GM23248 (cell line): ENCODE data around the gene MAGEA12. TPM values are rescaled to one million over a fixed set of nuclear protein-coding genes. Genes with fewer than 3 reads are reported as not detected.
"Not testable (repeated sequence)": the region's sequence is repeated elsewhere in the genome, so short reads cannot be mapped to it uniquely, and the experiment has no call there.

Source experiments
- DNase-seq: peaks from one replicate; pipeline ENCODE4 v3.0.0-alpha.2; 2015
- H2AFZ ChIP-seq: fragments of 200-600 bp; sonication (generic); 2 replicates; pipeline ENCODE4 v1.6.1; 2016; ENCODE audit warnings: antibody characterized with exemption
- H3F3A ChIP-seq: fragments of 200-600 bp; sonication (generic); 2 replicates; pipeline ENCODE4 v1.6.1; 2016; ENCODE audit warnings: mild to moderate bottlenecking, antibody characterized with exemption, mixed run types; ENCODE audit not compliant: insufficient read depth
- H3K27ac ChIP-seq: fragments of 200-600 bp; sonication (generic); 2 replicates; pipeline ENCODE4 v1.5.1; 2016; ENCODE audit warnings: mild to moderate bottlenecking
- H3K27me3 ChIP-seq: fragments of 200-600 bp; sonication (generic); replicated peaks from 2 replicates; pipeline ENCODE4 v1.6.1; 2016; ENCODE audit warnings: mild to moderate bottlenecking; ENCODE audit not compliant: insufficient read depth
- H3K36me3 ChIP-seq: fragments of 200-600 bp; sonication (generic); 2 replicates; pipeline ENCODE4 v1.6.1; 2016; ENCODE audit warnings: low read depth, mild to moderate bottlenecking
- H3K4me1 ChIP-seq: fragments of 200-600 bp; sonication (generic); 2 replicates; pipeline ENCODE4 v1.6.1; 2016; ENCODE audit warnings: mild to moderate bottlenecking; ENCODE audit not compliant: insufficient read depth
- H3K4me2 ChIP-seq: fragments of 200-600 bp; sonication (generic); one replicate; pipeline ENCODE4 v1.6.1; 2016; ENCODE audit warnings: mild to moderate bottlenecking; ENCODE audit not compliant: unreplicated experiment
- H3K4me3 ChIP-seq: fragments of 200-600 bp; sonication (generic); 2 replicates; pipeline ENCODE4 v1.5.1; 2016; ENCODE audit warnings: mild to moderate bottlenecking
- H3K79me2 ChIP-seq: fragments of 200-600 bp; sonication (generic); 2 replicates; pipeline ENCODE4 v1.6.1; 2016; ENCODE audit warnings: mild to moderate bottlenecking; ENCODE audit not compliant: insufficient read depth
- H3K9ac ChIP-seq: fragments of 200-600 bp; sonication (generic); 2 replicates; pipeline ENCODE4 v1.6.1; 2016; ENCODE audit warnings: mild to moderate bottlenecking
- H3K9me2 ChIP-seq: fragments of 200-600 bp; sonication (generic); 2 replicates; pipeline ENCODE4 v1.6.1; 2016; ENCODE audit warnings: mixed run types, mild to moderate bottlenecking, moderate library complexity; ENCODE audit not compliant: insufficient read depth
- H3K9me3 ChIP-seq: fragments of 200-600 bp; sonication (generic); one replicate; pipeline ENCODE4 v1.6.1; 2017; ENCODE audit warnings: low read depth
- H4K20me1 ChIP-seq: fragments of 200-600 bp; sonication (generic); 2 replicates; pipeline ENCODE4 v1.6.0; 2016; ENCODE audit not compliant: insufficient read depth
- WGBS, 2 experiments: methylation state at CpG; one replicate each; pipeline ENCODE4 v1.1.6; 2015 to 2017; ENCODE audit warnings: low lambda C conversion rate in 2 of 2, low coverage in 1 of 2; ENCODE audit errors: missing lambda C conversion rate in 2 of 2; 5-methylcytosine and 5-hydroxymethylcytosine counted together
- in situ Hi-C: fragments of 300-500 bp; cut with MboI; formaldehyde crosslinking; loops from 2 replicates; pipeline ENCODE4 v1.15.0; 2020
- polyA plus RNA-seq: library from polyadenylated mRNA; unstranded; fragments of >200 nt; fragmentation: Nextera tagmentation; extraction: Ambion mirVana; gene quantifications from 2 replicates; pipeline ENCODE4 v1.2.1, GENCODE V29; 2016
- total RNA-seq: library from RNA; depleted of rRNA; stranded (reverse); fragments of >200 nt; shearing (Covaris generic); gene quantifications from 2 replicates; pipeline ENCODE4 v1.2.3, GENCODE V29; 2014; rRNA removed

MAGEA12 gene
- total and polyA plus RNA-seq, 2 experiments from 2014 or later = 0.18 to 0.54 TPM

DNA sequence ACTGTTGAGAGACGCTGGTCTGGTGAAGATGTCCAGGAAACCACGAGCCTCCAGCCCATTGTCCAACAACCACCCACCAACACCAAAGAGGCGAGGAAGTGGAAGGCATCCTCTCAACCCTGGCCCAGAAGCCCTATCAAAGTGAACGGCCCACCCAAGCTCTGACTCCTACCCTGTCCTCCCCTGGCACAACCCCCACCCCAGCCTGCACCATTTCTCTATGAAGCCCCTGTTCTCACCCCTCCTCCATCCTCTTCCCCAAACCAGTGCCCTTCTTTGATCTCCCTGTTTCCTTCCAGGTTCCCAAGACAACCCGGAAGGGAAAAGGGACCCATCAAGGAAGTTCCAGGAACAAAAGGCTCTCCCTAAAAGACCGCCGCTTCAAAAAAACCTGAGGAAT, 26.0 kb downstream of the MAGEA12 start:
- H3K36me3 ChIP-seq, DNase-seq, H3K4me1 ChIP-seq, H4K20me1 ChIP-seq, H3K79me2 ChIP-seq, H3K4me3 ChIP-seq, H3K9me2 ChIP-seq, H3F3A ChIP-seq, in situ Hi-C loops, H2AFZ ChIP-seq, H3K9ac ChIP-seq, H3K4me2 ChIP-seq, H3K27ac ChIP-seq, H3K9me3 ChIP-seq, H3K27me3 ChIP-seq: not testable (repeated sequence)
- WGBS, 2 experiments = 24 to 35% methylated on average over 2 to 5 of the region's 7 CpGs

GRCh38 chrX:152761582-152761981, 28.0 kb downstream of the MAGEA12 start:
- H3K4me1 ChIP-seq, H4K20me1 ChIP-seq, H3K27ac ChIP-seq, H3K9me3 ChIP-seq, H2AFZ ChIP-seq, DNase-seq, H3K79me2 ChIP-seq, H3K27me3 ChIP-seq, H3F3A ChIP-seq, H3K4me3 ChIP-seq, H3K4me2 ChIP-seq, in situ Hi-C loops, H3K9me2 ChIP-seq, H3K36me3 ChIP-seq, H3K9ac ChIP-seq: not testable (repeated sequence)
- 41% methylated on average over 4 of the region's 7 CpGs; no CpG with 5 or more reads in 1 of the 2 experiments for WGBS, 2 experiments

GRCh38 chrX:152766562-152766961, 33.0 kb downstream of the MAGEA12 start:
- in situ Hi-C loops, H3K9me3 ChIP-seq, H3K36me3 ChIP-seq, H3K9me2 ChIP-seq, H3K27me3 ChIP-seq, H3K27ac ChIP-seq, H3K4me1 ChIP-seq, H3F3A ChIP-seq, H3K4me2 ChIP-seq, H4K20me1 ChIP-seq, H3K79me2 ChIP-seq, H3K4me3 ChIP-seq, H2AFZ ChIP-seq, DNase-seq, H3K9ac ChIP-seq: not testable (repeated sequence)
- WGBS, 2 experiments = 12 to 29% methylated on average over 5 to 8 of the region's 9 CpGs

- DNase-seq, H3K9me3 ChIP-seq, H3K9me2 ChIP-seq, H3K27me3 ChIP-seq, H3F3A ChIP-seq, H4K20me1 ChIP-seq, H3K9ac ChIP-seq, H3K4me3 ChIP-seq, H3K4me2 ChIP-seq, H3K79me2 ChIP-seq, H3K4me1 ChIP-seq, H3K36me3 ChIP-seq, H2AFZ ChIP-seq, H3K27ac ChIP-seq, in situ Hi-C loops: not testable (repeated sequence)
- WGBS, 2 experiments = no CpG with 5 or more reads among the region's 29 CpGs
Measured at GRCh38 chrX:152769549-152770289, 36.2 kb downstream of the MAGEA12 start, which contains the start of gene MAGEA6. MAGEA6 (minus strand) TSS chrX:152769689; CDS start chrX:152767650, 2,039 bp downstream.

DNA sequence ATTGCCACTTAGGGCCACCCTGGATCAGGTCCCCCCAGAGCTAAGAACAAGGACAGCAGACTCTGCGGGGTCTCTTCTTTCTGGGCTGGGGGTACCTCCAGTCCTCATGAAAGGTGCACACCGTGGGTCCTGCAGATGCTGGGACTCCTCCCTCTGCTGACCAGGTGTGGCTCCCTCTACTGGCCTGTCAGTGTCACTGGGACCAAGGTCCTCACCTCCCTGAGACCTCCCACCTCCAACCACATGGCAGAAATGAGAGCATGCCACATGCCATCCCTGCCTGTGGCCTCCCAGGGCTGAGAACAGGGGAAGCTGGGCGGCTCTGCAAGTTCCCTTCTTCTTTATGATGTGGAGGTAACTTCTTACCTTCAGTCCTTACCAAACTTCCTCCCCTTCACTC, 53.5 kb downstream of the MAGEA12 start:
- H2AFZ ChIP-seq, H3K9me3 ChIP-seq, H3K4me1 ChIP-seq, H3K4me3 ChIP-seq, H3F3A ChIP-seq, DNase-seq, H3K9ac ChIP-seq, H3K9me2 ChIP-seq, H3K4me2 ChIP-seq, H3K27me3 ChIP-seq, H3K36me3 ChIP-seq, H3K79me2 ChIP-seq, H4K20me1 ChIP-seq, in situ Hi-C loops, H3K27ac ChIP-seq: not testable (repeated sequence)
- WGBS, 2 experiments = no CpG with 5 or more reads among the region's 3 CpGs

Other genes starting within 250 kb of the MAGEA12 start
- not detected in 2 replicates for gene GABRQ, start 95.9 kb upstream of the MAGEA12 start, total RNA-seq
- not detected in 2 replicates for gene GABRQ, start 95.9 kb upstream of the MAGEA12 start, polyA plus RNA-seq
- not detected in 2 replicates for gene MAGEA3, start 35.0 kb upstream of the MAGEA12 start, total RNA-seq
- gene MAGEA3, start 35.0 kb upstream of the MAGEA12 start, polyA plus RNA-seq = not detected in 2 replicates
- gene CSAG2, start 24.5 kb upstream of the MAGEA12 start, total RNA-seq = not detected in 2 replicates
- not detected in 2 replicates for gene CSAG2, start 24.5 kb upstream of the MAGEA12 start, polyA plus RNA-seq
- gene MAGEA2B, start 19.1 kb upstream of the MAGEA12 start, total RNA-seq = not detected in 2 replicates
- gene MAGEA2B, start 19.1 kb upstream of the MAGEA12 start, polyA plus RNA-seq = not detected in 2 replicates
- not detected in 2 replicates for gene CSAG1, start within 50 bp of the MAGEA12 start, total RNA-seq
- 0.24 TPM in 1 of 2 replicates, not detected in the other for gene CSAG1, start within 50 bp of the MAGEA12 start, polyA plus RNA-seq
- not detected in 2 replicates for gene MAGEA2, start 20.1 kb downstream of the MAGEA12 start, total RNA-seq
- gene MAGEA2, start 20.1 kb downstream of the MAGEA12 start, polyA plus RNA-seq = not detected in 2 replicates
- gene CSAG3, start 25.5 kb downstream of the MAGEA12 start, total RNA-seq = not detected in 2 replicates
- not detected in 2 replicates for gene CSAG3, start 25.5 kb downstream of the MAGEA12 start, polyA plus RNA-seq
- not detected in 2 replicates for gene MAGEA6, start 35.9 kb downstream of the MAGEA12 start, total RNA-seq
- not detected in 2 replicates for gene MAGEA6, start 35.9 kb downstream of the MAGEA12 start, polyA plus RNA-seq
- 51.7 and 73.7 TPM in 2 replicates for gene CETN2, start 97.0 kb downstream of the MAGEA12 start, total RNA-seq
- 72.0 and 74.5 TPM in 2 replicates for gene CETN2, start 97.0 kb downstream of the MAGEA12 start, polyA plus RNA-seq
- gene NSDHL, start 97.3 kb downstream of the MAGEA12 start, total RNA-seq = 8.3 and 11.2 TPM in 2 replicates
- 24.0 and 25.2 TPM in 2 replicates for gene NSDHL, start 97.3 kb downstream of the MAGEA12 start, polyA plus RNA-seq
- gene ZNF185, start 164.3 kb downstream of the MAGEA12 start, total RNA-seq = 4.5 and 7.2 TPM in 2 replicates
- gene ZNF185, start 164.3 kb downstream of the MAGEA12 start, polyA plus RNA-seq = 3.7 and 4.0 TPM in 2 replicates